GM23338 (cell line): Measurements from ENCODE around the gene GFRA4. TPM values are rescaled to one million over a fixed set of nuclear protein-coding genes. Genes with fewer than 3 reads are reported as not detected.

ENCODE experiments used
- ATAC-seq: fragments of 200-7000 bp; cut with Tn5 transposase; 3 replicates; pipeline ENCODE4 v1.9.1; 2020
- DNase-seq: peaks from one replicate; pipeline ENCODE4 v3.0.0-alpha.2; 2015; ENCODE audit warnings: low spot score
- H2AFZ ChIP-seq: fragments of 200-600 bp; sonication (generic); 2 replicates; pipeline ENCODE4 v1.8.0; 2016; ENCODE audit warnings: antibody characterized with exemption, mild to moderate bottlenecking, moderate library complexity
- H3F3A ChIP-seq: fragments of 200-600 bp; sonication (generic); replicated peaks from 2 replicates; pipeline ENCODE4 v1.8.0; 2017; ENCODE audit warnings: antibody characterized with exemption, mixed run types, low read depth
- H3K27ac ChIP-seq: fragments of 200-600 bp; sonication (generic); 2 replicates; pipeline ENCODE4 v1.6.1; 2016; ENCODE audit warnings: low read depth
- H3K27me3 ChIP-seq: fragments of 200-600 bp; sonication (generic); 2 replicates; pipeline ENCODE4 v1.8.0; 2016; ENCODE audit warnings: mild to moderate bottlenecking, mixed run types, moderate library complexity; ENCODE audit not compliant: insufficient read depth
- H3K36me3 ChIP-seq: fragments of 200-600 bp; sonication (generic); 2 replicates; pipeline ENCODE4 v1.8.0; 2016; ENCODE audit warnings: mild to moderate bottlenecking; ENCODE audit not compliant: insufficient read depth
- H3K4me1 ChIP-seq: fragments of 200-600 bp; sonication (generic); 2 replicates; pipeline ENCODE4 v1.8.0; 2016; ENCODE audit warnings: mild to moderate bottlenecking, moderate library complexity; ENCODE audit not compliant: insufficient read depth
- H3K4me2 ChIP-seq: fragments of 200-600 bp; sonication (generic); 2 replicates; pipeline ENCODE4 v1.7.1; 2017; ENCODE audit warnings: mixed run types
- H3K4me3 ChIP-seq: fragments of 200-600 bp; sonication (generic); 2 replicates; pipeline ENCODE4 v1.6.1; 2016; ENCODE audit warnings: mixed run types
- H3K79me2 ChIP-seq: fragments of 200-600 bp; sonication (generic); replicated peaks from 2 replicates; pipeline ENCODE4 v1.8.0; 2017; ENCODE audit warnings: mild to moderate bottlenecking; ENCODE audit not compliant: insufficient read depth
- H3K9me2 ChIP-seq: fragments of 200-600 bp; sonication (generic); 2 replicates; pipeline ENCODE4 v1.8.0; 2017; ENCODE audit not compliant: insufficient read depth
- H4K20me1 ChIP-seq: fragments of 200-600 bp; sonication (generic); replicated peaks from 2 replicates; pipeline ENCODE4 v1.8.0; 2017; ENCODE audit warnings: mild to moderate bottlenecking; ENCODE audit not compliant: insufficient read depth
- H3K27ac Mint-ChIP-seq: 2 replicates; pipeline ENCODE4 v1.8.0; 2020; ENCODE audit warnings: inconsistent platforms, mild to moderate bottlenecking, moderate library complexity, mixed read lengths
- H3K27me3 Mint-ChIP-seq: 3 replicates; pipeline ENCODE4 v1.8.0; 2022; ENCODE audit warnings: low read depth, mild to moderate bottlenecking, moderate library complexity, mixed read lengths, inconsistent platforms; ENCODE audit not compliant: insufficient read depth, poor library complexity
- H3K36me3 Mint-ChIP-seq: 3 replicates; pipeline ENCODE4 v1.8.0; 2021; ENCODE audit warnings: low read depth, mild to moderate bottlenecking, inconsistent platforms, moderate library complexity, mixed read lengths
- H3K4me1 Mint-ChIP-seq: 3 replicates; pipeline ENCODE4 v1.8.0; 2020; ENCODE audit warnings: mild to moderate bottlenecking, inconsistent platforms, mixed read lengths
- H3K4me3 Mint-ChIP-seq: 3 replicates; pipeline ENCODE4 v1.8.0; 2021; ENCODE audit warnings: moderate library complexity, mild to moderate bottlenecking, inconsistent platforms, mixed read lengths
- H3K9me3 Mint-ChIP-seq: 3 replicates; pipeline ENCODE4 v1.8.0; 2020; ENCODE audit warnings: moderate library complexity, mild to moderate bottlenecking, inconsistent platforms, mixed read lengths
- CREB1 ChIP-seq: fragments of 250-450 bp; sonication (Bioruptor Pico); IDR thresholded peaks from 2 replicates; pipeline ENCODE4 v1.5.0; 2020; ENCODE audit warnings: low read depth, mild to moderate bottlenecking, moderate library complexity
- CTCF ChIP-seq, 2 experiments: fragments of 200-600 bp in 1 of 2; sonication (generic) in 1 of 2; conservative IDR thresholded peaks; 2 replicates each; pipeline versions ENCODE4 v1.5.1 to v1.6.1; 2016 to 2017; ENCODE audit warnings: antibody characterized with exemption in 2 of 2, low read depth in 2 of 2, mild to moderate bottlenecking in 2 of 2, moderate library complexity in 1 of 2
- ETS1 ChIP-seq: IDR thresholded peaks from 2 replicates; pipeline ENCODE4 v1.6.1; 2016; ENCODE audit warnings: antibody characterized with exemption
- EZH2 ChIP-seq: fragments of 200-600 bp; sonication (generic); IDR thresholded peaks from one replicate; pipeline ENCODE4 v1.8.0; 2017; ENCODE audit warnings: antibody characterized with exemption, mild to moderate bottlenecking, low read depth; ENCODE audit not compliant: unreplicated experiment
- EZH2phosphoT487 ChIP-seq: fragments of 200-600 bp; sonication (generic); IDR thresholded peaks from one replicate; pipeline ENCODE4 v1.8.1; 2018; ENCODE audit warnings: antibody characterized with exemption; ENCODE audit not compliant: unreplicated experiment
- JUNB ChIP-seq: IDR thresholded peaks from one replicate; pipeline ENCODE4 v1.6.1; 2016; ENCODE audit warnings: antibody characterized with exemption; ENCODE audit not compliant: unreplicated experiment
- NANOG ChIP-seq: IDR thresholded peaks from 2 replicates; pipeline ENCODE4 v1.6.1; 2016; ENCODE audit warnings: antibody characterized with exemption, borderline replicate concordance
- POLR2AphosphoS5 ChIP-seq: IDR thresholded peaks from 2 replicates; pipeline ENCODE4 v1.6.1; 2016; ENCODE audit warnings: antibody characterized with exemption, low read depth
- STAT1 ChIP-seq: IDR thresholded peaks from one replicate; pipeline ENCODE4 v1.6.1; 2016; ENCODE audit warnings: antibody characterized with exemption; ENCODE audit not compliant: unreplicated experiment
- ZNF114 ChIP-seq: fragments of 250-450 bp; sonication (Bioruptor Pico); IDR thresholded peaks from 2 replicates; pipeline ENCODE4 v1.5.0; 2020; ENCODE audit warnings: mild to moderate bottlenecking, moderate library complexity
- ZNF331 ChIP-seq: fragments of 250-450 bp; sonication (Bioruptor Pico); IDR thresholded peaks from 2 replicates; pipeline ENCODE4 v1.5.0; 2020; ENCODE audit warnings: low read depth, mild to moderate bottlenecking, moderate library complexity
- polyA plus RNA-seq: library from polyadenylated mRNA; unstranded; fragments of >200 nt; fragmentation: Nextera tagmentation; extraction: Ambion mirVana; gene quantifications from 2 replicates; pipeline ENCODE4 v1.2.1, GENCODE V29; 2016
- total RNA-seq: library from RNA; depleted of rRNA; stranded (reverse); fragments of >200 nt; shearing (Covaris generic); gene quantifications from 2 replicates; pipeline ENCODE4 v1.2.3, GENCODE V29; 2014
- TF ChIP-seq, protein P1 (sequence below): IDR thresholded peaks from one replicate; pipeline ENCODE4 v1.6.1; 2018; ENCODE audit warnings: antibody characterized with exemption; ENCODE audit not compliant: unreplicated experiment

The GFRA4 gene
- total and polyA plus RNA-seq, 2 experiments from 2014 or later: not detected

GRCh38 chr20:3652221-3652620, 11.0 kb downstream of the GFRA4 start:
- no peak for ATAC-seq
- Mint-ChIP-seq H3K36me3 (no peaks in the 10 kb centered on the region), H3K9me3 (no peaks in the 10 kb centered on the region), H3K4me3 (no peak overlapping the region), H3K4me1 (peaks cover 4% of the 10 kb centered on the region), H3K27me3 (peaks cover 2% of the 10 kb centered on the region), H3K27ac (no peak overlapping the region)
- Histone ChIP-seq H3K27me3 (no peaks in the 10 kb centered on the region), H2AFZ (no peak overlapping the region), H3K9me2 (no peaks in the 10 kb centered on the region), H3K4me1 (no peaks in the 10 kb centered on the region), H4K20me1 (no peaks in the 10 kb centered on the region), H3F3A (no peaks in the 10 kb centered on the region), H3K4me2 (no peak overlapping the region), H3K79me2 (no peaks in the 10 kb centered on the region), H3K36me3 (no peaks in the 10 kb centered on the region), H3K4me3 (no peak overlapping the region), H3K27ac (no peak overlapping the region)
- TF ChIP-seq ZNF331: no peak
- TF ChIP-seq JUNB: no peak
- TF ChIP-seq ETS1: no peak
- TF ChIP-seq CTCF (conservative IDR thresholded peaks at IDR 0.05; ENCODE audit: low read depth in 2 of 2): no peak
- TF ChIP-seq EZH2: no peak
- no peak for TF ChIP-seq EZH2phosphoT487
- no peak for TF ChIP-seq POLR2AphosphoS5
- TF ChIP-seq NANOG: no peak
- TF ChIP-seq CREB1 (CRISPR knock-in tag): no peak
- no peak for TF ChIP-seq STAT1
- TF ChIP-seq ZNF114 (CRISPR knock-in tag): no peak
- DNase-seq: no peak

DNA sequence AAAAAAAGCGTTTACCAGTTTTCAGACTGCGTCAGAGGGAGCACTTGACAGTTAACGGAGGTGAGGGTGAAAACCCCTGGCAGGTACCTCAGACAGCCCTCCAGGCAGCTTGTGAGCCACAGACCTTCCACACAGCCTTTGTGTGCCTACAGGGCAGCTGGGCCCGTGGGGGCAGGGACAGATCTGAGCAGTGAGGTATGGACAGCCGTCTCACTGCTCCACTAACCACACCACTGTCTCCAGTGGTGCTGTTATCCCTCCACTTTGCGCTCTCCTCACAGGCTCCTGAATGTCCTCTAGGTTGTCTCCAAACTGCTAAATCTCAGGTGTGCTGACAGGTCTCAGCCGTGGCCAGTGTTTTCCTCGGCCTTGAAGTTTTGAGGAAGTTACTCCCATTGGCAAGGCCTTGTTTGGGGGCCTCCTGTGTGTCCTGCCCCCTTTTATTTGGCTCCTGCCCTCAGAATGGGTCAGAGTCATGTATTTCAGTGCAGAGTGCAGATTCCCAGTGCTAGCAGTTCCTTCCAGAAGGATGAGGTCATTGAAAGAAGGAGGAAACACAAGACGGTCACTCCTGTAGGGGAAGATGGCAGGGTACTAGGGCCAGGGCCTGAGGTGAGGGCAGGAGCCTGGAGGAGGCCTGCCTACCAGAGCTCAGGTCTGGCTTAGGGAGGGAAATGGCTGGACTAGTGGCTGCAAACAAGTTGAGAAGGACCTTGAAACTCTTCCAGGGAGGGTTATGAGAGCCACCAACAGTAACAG, 11.8 kb downstream of the GFRA4 start:
- Histone ChIP-seq H3K27ac (no peak overlapping the region), H3K4me3 (no peak overlapping the region), H3K4me1 (no peaks in the 10 kb centered on the region), H3K4me2 (no peak overlapping the region), H3F3A (no peaks in the 10 kb centered on the region), H3K36me3 (no peaks in the 10 kb centered on the region), H3K9me2 (no peaks in the 10 kb centered on the region), H3K79me2 (no peaks in the 10 kb centered on the region), H3K27me3 (no peaks in the 10 kb centered on the region), H4K20me1 (no peaks in the 10 kb centered on the region), H2AFZ (no peak overlapping the region)
- peaks cover 4% of the 10 kb centered on the region for H3K4me1 Mint-ChIP-seq
- no peak overlapping the region for H3K27ac Mint-ChIP-seq
- no peak for DNase-seq
- H3K27me3 Mint-ChIP-seq: peaks cover 2% of the 10 kb centered on the region
- H3K9me3 Mint-ChIP-seq: no peaks in the 10 kb centered on the region
- no peak overlapping the region for H3K4me3 Mint-ChIP-seq
- H3K36me3 Mint-ChIP-seq: no peaks in the 10 kb centered on the region
- TF ChIP-seq, protein P1, sequence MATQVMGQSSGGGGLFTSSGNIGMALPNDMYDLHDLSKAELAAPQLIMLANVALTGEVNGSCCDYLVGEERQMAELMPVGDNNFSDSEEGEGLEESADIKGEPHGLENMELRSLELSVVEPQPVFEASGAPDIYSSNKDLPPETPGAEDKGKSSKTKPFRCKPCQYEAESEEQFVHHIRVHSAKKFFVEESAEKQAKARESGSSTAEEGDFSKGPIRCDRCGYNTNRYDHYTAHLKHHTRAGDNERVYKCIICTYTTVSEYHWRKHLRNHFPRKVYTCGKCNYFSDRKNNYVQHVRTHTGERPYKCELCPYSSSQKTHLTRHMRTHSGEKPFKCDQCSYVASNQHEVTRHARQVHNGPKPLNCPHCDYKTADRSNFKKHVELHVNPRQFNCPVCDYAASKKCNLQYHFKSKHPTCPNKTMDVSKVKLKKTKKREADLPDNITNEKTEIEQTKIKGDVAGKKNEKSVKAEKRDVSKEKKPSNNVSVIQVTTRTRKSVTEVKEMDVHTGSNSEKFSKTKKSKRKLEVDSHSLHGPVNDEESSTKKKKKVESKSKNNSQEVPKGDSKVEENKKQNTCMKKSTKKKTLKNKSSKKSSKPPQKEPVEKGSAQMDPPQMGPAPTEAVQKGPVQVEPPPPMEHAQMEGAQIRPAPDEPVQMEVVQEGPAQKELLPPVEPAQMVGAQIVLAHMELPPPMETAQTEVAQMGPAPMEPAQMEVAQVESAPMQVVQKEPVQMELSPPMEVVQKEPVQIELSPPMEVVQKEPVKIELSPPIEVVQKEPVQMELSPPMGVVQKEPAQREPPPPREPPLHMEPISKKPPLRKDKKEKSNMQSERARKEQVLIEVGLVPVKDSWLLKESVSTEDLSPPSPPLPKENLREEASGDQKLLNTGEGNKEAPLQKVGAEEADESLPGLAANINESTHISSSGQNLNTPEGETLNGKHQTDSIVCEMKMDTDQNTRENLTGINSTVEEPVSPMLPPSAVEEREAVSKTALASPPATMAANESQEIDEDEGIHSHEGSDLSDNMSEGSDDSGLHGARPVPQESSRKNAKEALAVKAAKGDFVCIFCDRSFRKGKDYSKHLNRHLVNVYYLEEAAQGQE: no peak
- TF ChIP-seq CREB1 (CRISPR knock-in tag) (no peak), ZNF114 (CRISPR knock-in tag) (no peak), CTCF (conservative IDR thresholded peaks at IDR 0.05; ENCODE audit: low read depth in 2 of 2) (no peak), STAT1 (no peak), EZH2 (no peak), ZNF331 (no peak), POLR2AphosphoS5 (no peak), EZH2phosphoT487 (no peak), JUNB (no peak)
- ATAC-seq: no peak; the same call in 2 of the 3 replicates
